Left colon (tissue), 2 donors: ENCODE data around the gene PLXDC2. TPM values are rescaled to one million over a fixed set of nuclear protein-coding genes. Genes with fewer than 3 reads are reported as not detected.

ENCODE experiments used
- ATAC-seq: fragments of 200-7000 bp; cut with Tn5 transposase; one replicate; pipeline ENCODE4 v1.9.1; 2020; ENCODE audit warnings: mild to moderate bottlenecking, moderate library complexity
- DNase-seq, 2 donors: peaks; one replicate each; pipeline ENCODE4 v3.0.0-alpha.2; 2020
- intact Hi-C, 2 donors: fragments of 100-400 bp; cut with DNase I in 1 of 2; cut with micrococcal nuclease in 1 of 2; formaldehyde crosslinking; loops; one replicate each; pipeline versions ENCODE4 v1.11.2 to v1.14.0; 2022; cut with DNase I, micrococcal nuclease
- total RNA-seq, 2 donors: library from RNA; stranded (reverse); fragmentation: NEBNext Ultra II Directional; extraction: Animal tissue kit (Norgen Biotek cat#: 25700); gene quantifications; one replicate each; pipeline ENCODE4 v1.2.1, GENCODE V29; 2021
- donor health status: DM: no; HTN: no; CAD: no.
- donor health status: DM: yes; HTN: yes; CAD: no.

PLXDC2 gene
- total RNA-seq, 2 donors from 2014 or later = 28.1 to 37.3 TPM

DNA sequence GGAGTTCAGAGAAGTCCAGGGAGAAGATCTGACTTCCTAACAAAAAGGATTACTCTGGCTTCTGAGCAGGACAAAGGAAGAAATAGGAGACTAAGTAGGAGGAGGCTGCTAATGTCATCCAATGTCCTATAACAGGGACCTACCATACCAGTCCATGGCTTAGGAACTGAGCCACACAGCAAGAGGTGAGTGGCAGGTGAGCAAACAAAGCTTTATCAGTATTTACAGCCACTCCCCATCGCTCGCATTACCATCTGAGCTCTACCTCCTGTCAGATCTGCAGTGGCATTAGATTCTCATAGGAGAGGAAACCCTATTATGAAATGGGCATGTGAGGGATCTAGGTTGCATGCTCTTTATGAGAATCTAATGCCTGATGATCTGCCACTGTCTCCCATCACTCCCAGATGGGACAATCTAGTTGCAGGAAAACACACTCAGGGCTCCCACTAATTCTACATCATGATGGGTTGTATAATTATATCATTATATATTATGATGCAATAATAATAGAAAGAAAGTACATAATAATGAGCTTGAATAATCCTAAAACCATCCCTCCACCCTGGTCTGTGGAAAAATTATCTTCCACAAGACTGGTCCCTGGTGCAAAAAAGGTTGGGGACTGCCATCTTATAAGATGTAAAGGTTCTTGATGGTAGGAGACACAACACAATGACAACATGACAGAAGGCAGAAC, 487.4 kb downstream of the PLXDC2 start:
- ATAC-seq = peak; percentile 76
- intact Hi-C loops = no loop called here

DNA sequence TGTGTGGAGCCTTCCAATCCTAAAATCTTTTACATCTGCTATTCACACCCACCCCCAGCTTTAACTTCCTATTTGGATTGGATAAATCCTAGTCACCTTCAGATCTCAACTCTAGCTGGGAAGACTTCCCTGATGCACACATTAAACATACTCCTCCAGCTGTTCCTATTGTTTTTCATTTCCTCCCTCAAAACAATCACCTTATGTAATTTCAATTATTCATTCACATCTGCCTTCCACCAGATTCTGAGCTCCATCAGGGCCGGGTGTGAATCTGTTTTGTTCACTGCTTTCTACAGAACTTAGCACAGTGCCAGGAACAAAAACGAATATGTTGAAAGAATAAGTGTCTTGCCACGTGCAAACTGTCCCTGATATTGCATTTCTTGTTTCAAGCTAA, 497.4 kb downstream of the PLXDC2 start:
- intact Hi-C loops = no loop called here
- ATAC-seq = no peak
- no peak for DNase-seq

More for the DNA sequence above, 487.4 kb downstream of the PLXDC2 start:
- peak in 1 of 2 donors; percentile 6 for DNase-seq

DNA sequence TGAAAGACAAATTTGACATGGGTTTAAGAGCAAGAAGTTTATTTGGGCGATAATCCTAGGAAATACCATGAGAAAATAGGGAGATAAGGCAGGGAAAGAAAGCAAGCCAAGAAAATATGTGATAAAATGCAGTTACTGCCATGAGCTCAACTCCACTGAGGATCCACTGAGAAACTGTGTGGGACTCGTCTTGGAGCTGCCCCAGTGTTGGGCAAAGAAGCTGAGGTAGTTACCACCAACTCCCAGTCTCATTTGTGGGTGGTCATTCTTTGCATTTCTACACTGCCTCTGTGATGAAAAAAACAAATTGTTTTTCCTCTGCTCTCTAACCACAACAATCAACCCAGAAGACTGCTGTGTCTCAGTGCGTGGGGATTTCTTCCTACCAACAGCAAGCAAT, 498.2 kb downstream of the PLXDC2 start:
- intact Hi-C loops = no loop called here
- DNase-seq = no peak
- no peak for ATAC-seq

GRCh38 chr10:20327954-20328353, 511.7 kb downstream of the PLXDC2 start:
- ATAC-seq (no peak), DNase-seq (no peak)
- intact Hi-C loops = no loop called here

DNA sequence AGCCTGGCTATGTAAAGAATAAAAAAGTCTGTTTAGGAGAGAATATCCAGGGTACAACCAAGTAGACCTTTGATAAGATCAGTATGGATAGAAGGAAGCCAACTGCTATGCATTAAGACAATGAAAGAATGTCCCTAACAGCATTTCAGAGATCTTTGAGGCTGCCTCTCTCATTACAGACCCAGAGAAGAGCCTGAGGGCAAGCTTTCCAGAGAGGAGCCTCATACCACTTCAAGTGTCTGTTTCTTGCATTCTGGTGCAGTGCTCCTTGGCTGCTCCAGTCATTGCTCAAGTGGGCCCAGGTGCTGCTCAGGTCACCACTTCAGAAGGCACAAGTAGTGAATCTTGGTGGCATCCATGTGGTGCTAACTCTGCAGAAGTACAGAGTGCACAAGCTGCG, 514.0 kb downstream of the PLXDC2 start:
- intact Hi-C loops = no loop called here
- no peak for DNase-seq
- no peak for ATAC-seq

DNA sequence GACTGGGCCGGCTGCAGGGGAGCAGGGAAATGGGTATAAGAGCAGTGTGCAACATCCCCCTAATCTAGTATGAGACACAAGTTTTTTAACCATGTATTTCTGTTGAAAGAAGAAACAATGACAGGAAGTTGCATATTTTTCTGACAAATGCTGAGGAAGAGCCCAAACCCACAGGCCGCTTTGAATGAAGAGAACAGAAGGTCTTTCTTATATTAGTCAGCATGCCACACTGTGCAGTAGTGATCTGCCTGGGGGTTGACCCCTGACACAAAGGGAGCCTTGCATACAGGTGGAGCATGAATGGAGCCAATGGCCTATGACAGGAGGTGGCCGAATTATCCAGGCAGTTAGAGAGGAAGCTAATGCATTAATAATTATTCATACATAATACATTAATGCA, 518.3 kb downstream of the PLXDC2 start:
- DNase-seq (no peak), ATAC-seq (no peak)
- intact Hi-C loops = no loop called here
